ENCODE measurements around the gene PPFIBP2. TPM values are rescaled to one million over a fixed set of nuclear protein-coding genes. Genes with fewer than 3 reads are reported as not detected.

The PPFIBP2 gene
- total RNA-seq, 2 experiments from 2014 or later = 33.1 to 34.7 TPM

- no peak overlapping the region for H3K27ac Mint-ChIP-seq
- H3K27me3 Mint-ChIP-seq = no peaks in the 10 kb centered on the region
- no peaks in the 10 kb centered on the region for H3K9me3 Mint-ChIP-seq
- no peak for DNase-seq
- ChIA-PET CTCF (interaction anchor here (0.8 to 2.3 kb wide), 3 partner anchors 10 to 22 kb away, joined by 3 to 11 read pairs (median 4); no protein-coding TSS in a partner anchor), POLR2A (interaction anchor here (0.6 kb wide), 1 partner anchor 61 kb away, joined by 5 read pairs; no protein-coding TSS in a partner anchor)
- H3K4me3 Mint-ChIP-seq = no peak overlapping the region
- peaks cover 12% of the 10 kb centered on the region for H3K36me3 Mint-ChIP-seq (ENCODE audit: low read depth)
- peaks cover 18% of the 10 kb centered on the region for H3K4me1 Mint-ChIP-seq
Measured at GRCh38 chr11:7593481-7593880, 79.7 kb downstream of the PPFIBP2 start.

GRCh38 chr11:7595016-7595866, 81.4 kb downstream of the PPFIBP2 start:
- H3K4me1 Mint-ChIP-seq = peaks cover 22% of the 10 kb centered on the region
- no peak overlapping the region for H3K4me3 Mint-ChIP-seq
- no peaks in the 10 kb centered on the region for H3K27me3 Mint-ChIP-seq
- H3K9me3 Mint-ChIP-seq = no peaks in the 10 kb centered on the region
- no peak overlapping the region for H3K27ac Mint-ChIP-seq
- ChIA-PET CTCF (interaction anchor here (2.3 kb wide), 1 partner anchor 11 kb away, joined by 11 read pairs; no protein-coding TSS in a partner anchor), POLR2A (interaction anchor here (0.6 kb wide), 2 partner anchors 34 to 1494 kb away, joined by 3 read pairs; no protein-coding TSS in a partner anchor)
- H3K36me3 Mint-ChIP-seq (ENCODE audit: low read depth) = peaks cover 12% of the 10 kb centered on the region
- DNase-seq = no peak

GRCh38 chr11:7595951-7596350, 82.2 kb downstream of the PPFIBP2 start:
- no peak for DNase-seq
- Mint-ChIP-seq H3K9me3 (no peaks in the 10 kb centered on the region), H3K4me1 (peaks cover 23% of the 10 kb centered on the region), H3K4me3 (no peak overlapping the region), H3K36me3 (ENCODE audit: low read depth) (peaks cover 12% of the 10 kb centered on the region), H3K27me3 (no peaks in the 10 kb centered on the region), H3K27ac (no peak overlapping the region)
- ChIA-PET CTCF (no interaction called here), POLR2A (no interaction called here)

GRCh38 chr11:7596975-7597391, 83.2 kb downstream of the PPFIBP2 start:
- no peaks in the 10 kb centered on the region for H3K27me3 Mint-ChIP-seq
- H3K9me3 Mint-ChIP-seq = no peaks in the 10 kb centered on the region
- peaks cover 12% of the 10 kb centered on the region for H3K36me3 Mint-ChIP-seq (ENCODE audit: low read depth)
- ChIA-PET CTCF (no interaction called here), POLR2A (no interaction called here)
- H3K4me3 Mint-ChIP-seq = no peak overlapping the region
- no peak for DNase-seq
- peaks cover 23% of the 10 kb centered on the region for H3K4me1 Mint-ChIP-seq
- H3K27ac Mint-ChIP-seq = no peak overlapping the region

- POLR2A ChIA-PET = no interaction called here
- H3K36me3 Mint-ChIP-seq (ENCODE audit: low read depth) = peaks cover 11% of the 10 kb centered on the region
- H3K27me3 Mint-ChIP-seq = no peaks in the 10 kb centered on the region
- peaks cover 16% of the 10 kb centered on the region for H3K4me1 Mint-ChIP-seq
- H3K9me3 Mint-ChIP-seq = no peaks in the 10 kb centered on the region
- CTCF ChIA-PET = no interaction called here
- no peak for DNase-seq
- no peak overlapping the region for H3K4me3 Mint-ChIP-seq
- no peak overlapping the region for H3K27ac Mint-ChIP-seq
Measured at GRCh38 chr11:7597620-7598019, 83.8 kb downstream of the PPFIBP2 start.

- CTCF ChIA-PET = interaction anchor here (0.6 to 1.2 kb wide), 3 partner anchors 47 to 602 kb away, joined by 3 to 6 read pairs (median 5); no protein-coding TSS in a partner anchor
- Mint-ChIP-seq H3K36me3 (ENCODE audit: low read depth) (no peaks in the 10 kb centered on the region), H3K27ac (no peak overlapping the region), H3K4me1 (peaks cover 9% of the 10 kb centered on the region), H3K27me3 (no peaks in the 10 kb centered on the region), H3K9me3 (no peaks in the 10 kb centered on the region), H3K4me3 (no peak overlapping the region)
- POLR2A ChIA-PET = no interaction called here
- DNase-seq = no peak
Measured at GRCh38 chr11:7599209-7599608, 85.4 kb downstream of the PPFIBP2 start.

GRCh38 chr11:7600205-7600775, 86.5 kb downstream of the PPFIBP2 start:
- Mint-ChIP-seq H3K27ac (no peak overlapping the region), H3K4me1 (peaks cover 9% of the 10 kb centered on the region), H3K4me3 (no peak overlapping the region), H3K27me3 (no peaks in the 10 kb centered on the region), H3K36me3 (ENCODE audit: low read depth) (no peaks in the 10 kb centered on the region), H3K9me3 (no peaks in the 10 kb centered on the region)
- POLR2A ChIA-PET = no interaction called here
- CTCF ChIA-PET = no interaction called here
- no peak for DNase-seq

- CTCF ChIA-PET = interaction anchor here (2.0 kb wide), 1 partner anchor 11 kb away, joined by 7 read pairs; no protein-coding TSS in a partner anchor
- H3K36me3 Mint-ChIP-seq (ENCODE audit: low read depth) = no peaks in the 10 kb centered on the region
Measured at GRCh38 chr11:7603031-7603781, 89.4 kb downstream of the PPFIBP2 start.

GRCh38 chr11:7604331-7604955, 90.6 kb downstream of the PPFIBP2 start:
- ChIA-PET CTCF (interaction anchor here (0.8 to 2.0 kb wide), 3 partner anchors 13 to 62 kb away, joined by 3 to 7 read pairs (median 4); no protein-coding TSS in a partner anchor), POLR2A (no interaction called here)
- no peaks in the 10 kb centered on the region for H3K9me3 Mint-ChIP-seq
- peaks cover 9% of the 10 kb centered on the region for H3K4me1 Mint-ChIP-seq
- no peaks in the 10 kb centered on the region for H3K36me3 Mint-ChIP-seq (ENCODE audit: low read depth)
- DNase-seq = no peak
- H3K27me3 Mint-ChIP-seq = no peaks in the 10 kb centered on the region
- no peak overlapping the region for H3K27ac Mint-ChIP-seq
- H3K4me3 Mint-ChIP-seq = no peak overlapping the region

More at GRCh38 chr11:7603031-7603781, 89.4 kb downstream of the PPFIBP2 start:
- H3K4me3 Mint-ChIP-seq = no peak overlapping the region
- POLR2A ChIA-PET = no interaction called here
- no peaks in the 10 kb centered on the region for H3K27me3 Mint-ChIP-seq
- DNase-seq = no peak
- no peak overlapping the region for H3K27ac Mint-ChIP-seq
- no peaks in the 10 kb centered on the region for H3K9me3 Mint-ChIP-seq
- H3K4me1 Mint-ChIP-seq = peaks cover 9% of the 10 kb centered on the region

- H3K27me3 Mint-ChIP-seq = no peaks in the 10 kb centered on the region
- ChIA-PET POLR2A (no interaction called here), CTCF (interaction anchor here (0.8 to 1.1 kb wide), 2 partner anchors 27 to 61 kb away, joined by 3 to 4 read pairs; no protein-coding TSS in a partner anchor)
- H3K4me3 Mint-ChIP-seq = no peak overlapping the region
- no peak overlapping the region for H3K27ac Mint-ChIP-seq
- H3K4me1 Mint-ChIP-seq = peaks cover 4% of the 10 kb centered on the region
- DNase-seq = no peak
- H3K9me3 Mint-ChIP-seq = no peaks in the 10 kb centered on the region
- peaks cover 3% of the 10 kb centered on the region for H3K36me3 Mint-ChIP-seq (ENCODE audit: low read depth)
Measured at GRCh38 chr11:7605186-7605943, 91.6 kb downstream of the PPFIBP2 start.

- no peaks in the 10 kb centered on the region for H3K9me3 Mint-ChIP-seq
- H3K4me3 Mint-ChIP-seq = no peak overlapping the region
- no peaks in the 10 kb centered on the region for H3K27me3 Mint-ChIP-seq
- H3K27ac Mint-ChIP-seq = no peak overlapping the region
- no peak for DNase-seq
- CTCF ChIA-PET = interaction anchor here (0.7 kb wide), 1 partner anchor 41 kb away, joined by 3 read pairs; no protein-coding TSS in a partner anchor
- H3K36me3 Mint-ChIP-seq (ENCODE audit: low read depth) = peaks cover 6% of the 10 kb centered on the region
- POLR2A ChIA-PET = no interaction called here
- no peaks in the 10 kb centered on the region for H3K4me1 Mint-ChIP-seq
Measured at GRCh38 chr11:7606496-7606895, 92.7 kb downstream of the PPFIBP2 start.

GRCh38 chr11:7609015-7609414, 95.2 kb downstream of the PPFIBP2 start:
- POLR2A ChIA-PET = no interaction called here
- no peaks in the 10 kb centered on the region for H3K9me3 Mint-ChIP-seq
- H3K4me1 Mint-ChIP-seq = no peaks in the 10 kb centered on the region
- no peaks in the 10 kb centered on the region for H3K27me3 Mint-ChIP-seq
- CTCF ChIA-PET = interaction anchor here (0.6 to 1.2 kb wide), 2 partner anchors 28 to 119 kb away, joined by 3 read pairs; no protein-coding TSS in a partner anchor
- H3K36me3 Mint-ChIP-seq (ENCODE audit: low read depth) = peaks cover 6% of the 10 kb centered on the region
- no peak overlapping the region for H3K4me3 Mint-ChIP-seq
- no peak for DNase-seq
- no peak overlapping the region for H3K27ac Mint-ChIP-seq

Data from activated CD4-positive, alpha-beta T cell treated with anti-CD3 and anti-CD28 coated beads, Interleukin-2, amount 10 ng/mL, durations not matched to agents 7 days and 5 days (primary cell).